ENCODE results near the gene SNX20. TPM values are rescaled to one million over a fixed set of nuclear protein-coding genes. Genes with fewer than 3 reads are reported as not detected.
A peak's percentile ranks its signal among the peaks of the same experiment; 100 is the strongest.

SNX20 gene
- total RNA-seq, 6 experiments from 2014 or later: 0.31 to 1.9 (median 0.71) TPM

DNA sequence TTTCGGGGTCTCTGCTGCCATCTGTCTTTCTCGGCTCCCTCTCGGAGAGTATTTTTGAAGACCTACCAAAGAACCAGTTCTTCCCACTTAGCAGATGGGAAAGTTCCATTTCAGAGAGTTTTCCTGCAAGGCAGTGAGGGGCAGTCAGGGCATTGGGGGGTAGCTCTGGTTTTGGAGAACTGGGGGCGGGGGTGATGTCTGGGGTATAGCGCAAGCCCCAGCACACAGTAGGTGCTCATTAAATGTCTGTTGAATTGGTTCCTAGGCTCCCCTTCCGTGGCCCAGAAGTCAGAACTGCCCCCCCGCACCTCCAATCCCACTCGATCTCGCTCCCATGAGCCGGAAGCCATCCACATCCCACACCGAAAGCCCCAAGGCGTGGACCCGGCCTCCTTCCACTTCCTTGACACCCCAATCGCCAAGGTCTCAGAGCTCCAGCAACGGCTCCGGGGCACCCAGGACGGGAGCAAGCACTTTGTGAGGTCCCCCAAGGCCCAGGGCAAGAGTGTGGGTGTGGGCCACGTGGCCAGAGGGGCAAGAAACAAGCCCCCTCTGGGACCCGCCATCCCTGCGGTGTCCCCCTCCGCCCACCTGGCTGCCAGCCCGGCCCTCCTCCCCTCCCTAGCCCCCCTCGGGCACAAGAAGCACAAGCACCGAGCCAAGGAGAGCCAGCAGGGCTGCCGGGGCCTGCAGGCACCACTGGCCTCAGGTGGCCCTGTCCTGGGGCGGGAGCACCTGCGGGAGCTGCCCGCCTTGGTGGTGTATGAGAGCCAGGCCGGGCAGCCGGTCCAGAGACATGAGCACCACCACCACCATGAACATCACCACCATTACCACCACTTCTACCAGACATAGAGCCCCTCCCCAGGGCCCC is 47.9 kb downstream of the SNX20 start:
- WGBS (ENCODE audit: insufficient coverage, low coverage, low lambda C conversion rate, missing lambda C conversion rate): 89% methylated on average over 7 of the region's 30 CpGs
- H3K27ac ChIP-seq: no peak overlapping the region
- H3K4me1 ChIP-seq: no peaks in the 10 kb centered on the region
- ATAC-seq (peak in 1 of 4 donors; percentile 10), DNase-seq (no peak)
- no peaks in the 10 kb centered on the region for H3K36me3 ChIP-seq
- intact Hi-C loops (cut with DNase I): no loop called here
- H3K4me3 ChIP-seq: no peak overlapping the region
- H3K27me3 ChIP-seq: no peaks in the 10 kb centered on the region
- H3K9me3 ChIP-seq: no peaks in the 10 kb centered on the region
- no peak for TF ChIP-seq POLR2A (IDR thresholded peaks at IDR 0.05)
- TF ChIP-seq, protein P1, sequence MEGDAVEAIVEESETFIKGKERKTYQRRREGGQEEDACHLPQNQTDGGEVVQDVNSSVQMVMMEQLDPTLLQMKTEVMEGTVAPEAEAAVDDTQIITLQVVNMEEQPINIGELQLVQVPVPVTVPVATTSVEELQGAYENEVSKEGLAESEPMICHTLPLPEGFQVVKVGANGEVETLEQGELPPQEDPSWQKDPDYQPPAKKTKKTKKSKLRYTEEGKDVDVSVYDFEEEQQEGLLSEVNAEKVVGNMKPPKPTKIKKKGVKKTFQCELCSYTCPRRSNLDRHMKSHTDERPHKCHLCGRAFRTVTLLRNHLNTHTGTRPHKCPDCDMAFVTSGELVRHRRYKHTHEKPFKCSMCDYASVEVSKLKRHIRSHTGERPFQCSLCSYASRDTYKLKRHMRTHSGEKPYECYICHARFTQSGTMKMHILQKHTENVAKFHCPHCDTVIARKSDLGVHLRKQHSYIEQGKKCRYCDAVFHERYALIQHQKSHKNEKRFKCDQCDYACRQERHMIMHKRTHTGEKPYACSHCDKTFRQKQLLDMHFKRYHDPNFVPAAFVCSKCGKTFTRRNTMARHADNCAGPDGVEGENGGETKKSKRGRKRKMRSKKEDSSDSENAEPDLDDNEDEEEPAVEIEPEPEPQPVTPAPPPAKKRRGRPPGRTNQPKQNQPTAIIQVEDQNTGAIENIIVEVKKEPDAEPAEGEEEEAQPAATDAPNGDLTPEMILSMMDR (IDR thresholded peaks at IDR 0.05): no peak

DNA sequence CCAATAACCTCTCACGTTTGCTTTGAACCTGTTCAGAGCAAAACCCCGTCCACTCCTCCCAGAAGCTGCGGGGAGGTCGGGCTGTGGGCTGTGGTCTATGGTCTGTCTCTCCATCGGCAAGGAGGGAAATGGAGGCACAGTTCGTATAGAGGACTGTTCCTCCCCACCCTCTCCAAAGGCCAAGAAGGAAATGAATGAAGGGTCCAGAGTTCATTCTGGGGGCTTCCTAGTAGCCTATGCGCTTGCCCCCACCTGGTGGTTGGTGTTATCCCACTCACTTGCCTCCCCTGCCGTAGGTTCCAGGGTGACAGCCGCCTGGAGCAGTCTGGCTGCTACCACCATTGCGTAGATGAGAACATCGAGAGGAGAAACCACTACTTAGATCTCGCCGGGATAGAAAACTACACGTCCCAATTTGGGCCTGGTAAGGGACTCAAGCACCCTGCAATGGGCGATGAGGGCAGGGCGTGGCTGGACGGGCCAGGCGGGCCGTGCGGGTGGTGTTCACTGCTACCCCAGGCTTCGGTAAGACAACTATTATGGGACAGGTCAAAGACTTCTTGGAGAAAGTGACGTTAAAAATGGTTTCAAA is 49.0 kb downstream of the SNX20 start:
- intact Hi-C loops (cut with DNase I): no loop called here
- Histone ChIP-seq H3K9me3 (no peaks in the 10 kb centered on the region), H3K4me3 (no peak overlapping the region), H3K27ac (no peak overlapping the region), H3K36me3 (no peaks in the 10 kb centered on the region), H3K4me1 (no peaks in the 10 kb centered on the region), H3K27me3 (no peaks in the 10 kb centered on the region)
- WGBS (ENCODE audit: insufficient coverage, low coverage, low lambda C conversion rate, missing lambda C conversion rate): 90% methylated on average over 15 of the region's 22 CpGs
- ATAC-seq (no peak), DNase-seq (no peak)
- TF ChIP-seq, protein P1 (IDR thresholded peaks at IDR 0.05): no peak
- no peak for TF ChIP-seq POLR2A (IDR thresholded peaks at IDR 0.05)

DNA sequence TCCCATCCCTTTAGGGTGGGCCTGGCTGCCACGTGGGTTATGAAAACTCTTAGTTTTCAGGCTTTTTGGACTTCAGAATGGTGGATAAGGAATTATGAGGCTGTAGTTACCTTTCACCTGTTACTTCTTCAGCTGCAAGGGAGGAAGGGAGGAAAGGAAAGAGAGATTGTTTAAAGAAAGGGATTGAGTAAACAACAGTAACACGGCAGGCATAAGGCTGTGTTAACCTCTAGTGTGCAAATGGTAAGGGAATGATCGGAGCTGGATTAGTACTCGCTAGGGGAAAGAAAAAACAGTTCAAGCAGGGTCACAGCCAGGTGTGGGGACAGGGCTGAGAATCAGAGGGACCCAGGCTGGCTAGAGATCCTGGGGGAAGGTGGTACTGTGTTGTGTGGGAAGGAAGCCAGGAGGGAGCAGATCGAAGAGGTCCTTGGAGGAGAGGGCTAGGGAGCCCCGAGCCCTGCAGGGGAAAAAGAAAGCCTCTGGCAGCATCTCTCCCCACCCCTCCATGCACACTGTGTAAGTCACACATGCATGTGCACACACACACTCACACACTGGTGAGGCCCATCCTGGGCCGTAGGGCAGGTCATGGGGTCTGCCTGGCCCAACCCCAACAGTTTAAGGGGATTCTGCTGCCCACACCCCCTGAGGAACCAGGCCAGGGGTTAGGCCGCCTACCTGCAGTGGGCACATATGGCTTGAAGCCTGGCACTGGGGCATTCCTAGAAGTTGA is 49.7 kb downstream of the SNX20 start:
- intact Hi-C loops (cut with DNase I): no loop called here
- 53% methylated on average over 5 of the region's 8 CpGs for WGBS (ENCODE audit: insufficient coverage, low coverage, low lambda C conversion rate, missing lambda C conversion rate)
- DNase-seq (no peak), ATAC-seq (no peak)
- Histone ChIP-seq H3K27me3 (no peaks in the 10 kb centered on the region), H3K4me3 (no peak overlapping the region), H3K9me3 (no peaks in the 10 kb centered on the region), H3K4me1 (no peaks in the 10 kb centered on the region), H3K36me3 (no peaks in the 10 kb centered on the region), H3K27ac (no peak overlapping the region)
- TF ChIP-seq, protein P1 (IDR thresholded peaks at IDR 0.05): no peak
- TF ChIP-seq POLR2A (IDR thresholded peaks at IDR 0.05): no peak

DNA sequence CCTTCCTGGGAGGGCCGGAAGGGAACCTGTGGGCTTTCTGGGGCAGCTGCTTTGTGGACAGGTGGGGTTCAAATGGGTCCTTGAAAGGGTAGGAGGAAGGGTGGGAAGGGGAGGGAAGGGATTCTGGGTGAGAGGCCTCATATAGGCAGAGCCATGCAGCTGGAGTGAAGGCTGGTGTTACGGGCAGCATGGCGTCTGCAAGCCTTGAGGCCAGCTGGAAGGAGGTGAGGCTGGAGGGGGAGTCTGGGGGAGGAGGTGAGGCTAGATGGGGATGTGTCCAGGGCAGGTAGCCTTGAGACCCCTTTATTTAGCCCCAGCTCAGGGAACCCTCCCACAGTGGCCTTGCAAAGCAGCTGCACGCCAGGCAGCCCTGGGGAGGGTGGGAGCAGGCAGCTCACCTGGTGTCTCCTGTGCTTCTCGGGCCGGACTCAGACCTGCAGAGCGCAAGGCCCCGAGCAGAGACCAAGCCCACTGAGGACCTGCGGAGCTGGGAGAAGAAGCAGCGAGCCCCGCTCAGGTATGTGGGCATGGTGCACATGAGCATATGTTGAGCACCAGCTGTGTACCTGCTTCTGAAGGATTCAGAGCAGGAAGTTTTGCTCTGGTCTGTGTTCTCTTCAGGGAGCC is 50.6 kb downstream of the SNX20 start:
- no peak for TF ChIP-seq POLR2A (IDR thresholded peaks at IDR 0.05)
- TF ChIP-seq, protein P1 (IDR thresholded peaks at IDR 0.05): no peak

More for the DNA sequence above, 50.6 kb downstream of the SNX20 start:
- no peaks in the 10 kb centered on the region for H3K4me1 ChIP-seq
- no peaks in the 10 kb centered on the region for H3K9me3 ChIP-seq
- intact Hi-C loops (cut with DNase I): no loop called here
- DNase-seq (no peak), ATAC-seq (no peak)
- no peaks in the 10 kb centered on the region for H3K36me3 ChIP-seq
- 60% methylated on average over 1 of the region's 11 CpGs for WGBS (ENCODE audit: insufficient coverage, low coverage, low lambda C conversion rate, missing lambda C conversion rate)
- no peak overlapping the region for H3K4me3 ChIP-seq
- no peak overlapping the region for H3K27ac ChIP-seq
- H3K27me3 ChIP-seq: no peaks in the 10 kb centered on the region
